Epithelial cell of proximal tubule (primary cell): ENCODE data around the gene TEPSIN. TPM values are rescaled to one million over a fixed set of nuclear protein-coding genes. Genes with fewer than 3 reads are reported as not detected.

Experiments
- DNase-seq: peaks from one replicate; pipeline ENCODE4 v3.0.0-alpha.2; 2011; ENCODE audit warnings: low read depth
- H3K4me3 ChIP-seq: 2 replicates; pipeline ENCODE4 v1.5.1; 2011; ENCODE audit warnings: low read depth, mild to moderate bottlenecking, low read length
- total RNA-seq: library from RNA; depleted of rRNA; stranded (reverse); fragments of >200 nt; gene quantifications from 2 replicates; pipeline ENCODE4 v1.2.3, GENCODE V29; 2015
- TF ChIP-seq, protein P1 (sequence below): conservative IDR thresholded peaks from 2 replicates; pipeline ENCODE4 v1.5.1; 2012; ENCODE audit warnings: low read depth, mild to moderate bottlenecking, low read length

The TEPSIN gene
- total RNA-seq, 1 donor from 2014 or later = 37.3 TPM

DNA sequence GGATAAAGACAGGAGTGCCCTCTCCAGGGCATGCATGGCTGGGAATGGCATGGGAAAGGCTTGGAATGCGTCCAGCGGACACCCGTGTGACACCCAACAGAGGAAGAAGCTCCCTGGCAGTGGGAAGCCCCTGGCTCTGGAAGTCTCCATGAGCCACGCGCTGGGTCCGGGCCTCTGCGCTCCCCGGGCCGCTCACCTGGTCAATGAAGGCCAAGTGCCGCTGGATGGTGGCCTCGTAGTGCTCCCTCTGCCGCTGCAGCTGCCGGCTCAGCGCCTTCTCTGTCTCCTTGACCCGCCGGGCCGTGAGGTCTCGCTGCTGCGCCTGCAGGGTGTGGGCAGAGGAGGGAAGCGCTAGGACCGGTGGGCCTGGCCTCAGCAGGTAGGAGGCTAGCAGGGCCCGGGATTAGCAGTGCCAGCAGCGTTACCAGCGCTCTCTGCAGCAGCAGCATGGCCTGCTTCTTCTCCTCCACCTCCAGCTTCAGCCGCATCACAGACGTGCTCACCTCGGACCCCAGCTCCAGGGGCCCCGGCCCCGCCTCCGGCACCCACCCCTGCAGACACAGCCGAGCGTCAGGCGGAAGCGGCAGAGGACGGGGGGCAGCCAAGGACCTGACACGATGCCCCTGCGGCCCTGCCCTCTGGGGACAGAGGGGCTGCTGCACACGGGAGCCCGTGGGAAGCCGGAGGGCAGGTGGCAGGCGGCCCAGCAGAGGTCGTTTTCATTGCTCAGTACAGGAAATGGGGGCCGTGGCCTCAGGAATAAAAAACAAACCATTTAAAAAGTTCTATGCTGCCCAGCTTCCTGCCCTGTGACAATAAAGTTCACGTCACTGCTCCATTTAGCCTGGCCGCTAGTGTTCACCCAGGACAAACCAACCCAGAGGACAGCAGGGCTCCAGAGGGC is 42.1 kb downstream of the TEPSIN start:
- TF ChIP-seq, protein P1, sequence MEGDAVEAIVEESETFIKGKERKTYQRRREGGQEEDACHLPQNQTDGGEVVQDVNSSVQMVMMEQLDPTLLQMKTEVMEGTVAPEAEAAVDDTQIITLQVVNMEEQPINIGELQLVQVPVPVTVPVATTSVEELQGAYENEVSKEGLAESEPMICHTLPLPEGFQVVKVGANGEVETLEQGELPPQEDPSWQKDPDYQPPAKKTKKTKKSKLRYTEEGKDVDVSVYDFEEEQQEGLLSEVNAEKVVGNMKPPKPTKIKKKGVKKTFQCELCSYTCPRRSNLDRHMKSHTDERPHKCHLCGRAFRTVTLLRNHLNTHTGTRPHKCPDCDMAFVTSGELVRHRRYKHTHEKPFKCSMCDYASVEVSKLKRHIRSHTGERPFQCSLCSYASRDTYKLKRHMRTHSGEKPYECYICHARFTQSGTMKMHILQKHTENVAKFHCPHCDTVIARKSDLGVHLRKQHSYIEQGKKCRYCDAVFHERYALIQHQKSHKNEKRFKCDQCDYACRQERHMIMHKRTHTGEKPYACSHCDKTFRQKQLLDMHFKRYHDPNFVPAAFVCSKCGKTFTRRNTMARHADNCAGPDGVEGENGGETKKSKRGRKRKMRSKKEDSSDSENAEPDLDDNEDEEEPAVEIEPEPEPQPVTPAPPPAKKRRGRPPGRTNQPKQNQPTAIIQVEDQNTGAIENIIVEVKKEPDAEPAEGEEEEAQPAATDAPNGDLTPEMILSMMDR = no peak
- DNase-seq = no peak
- H3K4me3 ChIP-seq = no peak overlapping the region

DNA sequence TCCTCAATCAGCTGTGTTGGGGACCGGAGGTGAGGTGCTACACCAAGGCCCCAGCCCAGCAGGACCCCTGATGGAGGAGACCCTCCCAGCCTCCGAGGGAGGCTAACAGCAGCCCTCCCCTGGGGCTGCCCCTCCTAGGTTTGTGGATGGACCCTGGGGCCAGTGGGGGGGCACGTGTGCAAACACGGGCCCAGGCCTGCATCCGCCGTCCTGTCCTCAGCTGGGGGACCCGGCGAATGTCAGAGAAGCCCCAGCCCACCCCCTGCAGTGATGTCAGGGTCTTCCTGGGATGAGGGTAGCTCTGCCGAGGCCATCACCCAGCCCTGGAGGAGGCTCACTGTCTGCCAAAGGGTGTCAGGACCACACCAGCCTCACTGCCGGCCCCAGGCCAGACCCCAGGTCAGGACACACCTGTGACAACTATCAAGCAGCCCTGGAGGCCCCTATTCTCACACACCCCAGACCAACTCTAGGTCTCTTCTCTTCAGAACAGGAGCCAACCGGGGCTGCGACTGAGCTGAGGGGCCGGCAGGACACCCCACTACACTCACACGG is 42.8 kb downstream of the TEPSIN start:
- no peak overlapping the region for H3K4me3 ChIP-seq
- TF ChIP-seq, protein P1 = no peak
- DNase-seq = no peak

DNA sequence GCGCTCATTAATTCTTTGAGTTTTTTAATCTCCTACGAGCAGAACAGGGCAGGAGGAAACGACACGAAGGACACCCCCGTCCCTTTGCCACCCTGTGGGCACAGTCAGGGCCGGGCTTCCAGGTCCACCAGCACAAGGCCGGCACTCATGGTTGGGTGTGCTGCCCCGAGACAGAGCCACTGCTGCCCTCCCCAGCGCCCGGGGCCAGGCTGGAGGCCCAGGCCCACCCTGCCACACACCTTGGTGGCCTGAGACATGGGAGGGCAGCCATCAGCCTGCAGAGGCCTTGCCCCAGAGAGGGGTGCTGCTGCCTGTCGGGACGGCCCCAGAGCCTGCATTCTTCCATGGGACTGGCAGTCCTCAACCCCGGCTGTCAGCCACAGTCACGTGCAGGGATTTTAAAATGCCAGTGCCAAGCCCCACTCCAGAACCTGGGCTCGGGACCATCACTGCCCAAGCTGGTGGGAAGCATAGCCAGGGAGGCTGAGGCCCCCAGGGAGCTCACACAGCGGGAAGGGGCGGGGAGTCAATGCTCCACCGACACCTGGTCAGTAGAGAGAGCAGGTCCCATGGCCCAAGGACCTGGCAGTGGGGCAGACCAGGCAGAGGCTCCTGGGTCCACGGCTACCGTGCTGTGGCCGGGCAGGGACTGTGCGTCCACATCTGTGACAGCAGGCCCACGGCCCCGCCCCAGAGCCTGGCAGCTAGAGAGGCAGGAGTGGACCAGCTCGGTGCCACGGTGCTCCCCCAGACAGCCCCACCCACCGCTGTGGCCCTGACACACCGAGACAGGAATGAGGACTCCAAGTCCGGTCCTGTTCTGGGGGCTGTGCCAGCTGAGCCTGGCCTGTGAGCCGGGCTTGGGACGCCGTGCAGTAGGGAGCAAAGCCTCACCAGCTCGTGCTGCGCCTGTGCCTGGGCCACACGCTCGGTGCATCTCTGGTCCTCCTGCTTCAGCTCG is 43.6 kb downstream of the TEPSIN start:
- H3K4me3 ChIP-seq = no peak overlapping the region
- TF ChIP-seq, protein P1 = no peak
- no peak for DNase-seq

DNA sequence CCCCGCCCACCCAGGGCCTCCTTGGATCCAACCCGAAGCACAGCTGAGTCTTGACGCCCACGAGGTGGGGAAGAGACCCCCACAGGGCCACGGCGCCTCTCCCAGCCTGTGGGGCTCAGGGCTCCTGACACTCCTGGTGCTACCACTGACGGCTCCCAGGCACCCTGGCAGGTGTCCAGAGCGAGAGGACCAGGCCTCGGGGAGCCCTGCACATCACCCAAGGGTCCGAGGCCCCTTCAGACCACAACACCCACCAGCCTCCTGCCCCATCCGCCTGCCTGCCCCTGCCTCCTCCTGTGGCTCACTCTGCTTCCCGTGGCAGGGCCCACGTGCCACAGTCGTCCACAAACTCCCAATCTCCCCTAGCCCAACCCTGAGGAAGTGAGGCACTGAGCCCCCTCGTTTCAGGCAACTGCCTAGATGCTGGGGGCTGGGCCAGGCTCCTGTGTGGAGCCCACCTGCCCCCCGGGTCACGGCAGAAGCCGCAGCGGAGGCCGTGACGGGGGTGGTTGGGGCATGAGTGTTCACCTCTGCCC is 44.6 kb downstream of the TEPSIN start:
- H3K4me3 ChIP-seq = no peak overlapping the region
- no peak for DNase-seq
- TF ChIP-seq, protein P1 = no peak

DNA sequence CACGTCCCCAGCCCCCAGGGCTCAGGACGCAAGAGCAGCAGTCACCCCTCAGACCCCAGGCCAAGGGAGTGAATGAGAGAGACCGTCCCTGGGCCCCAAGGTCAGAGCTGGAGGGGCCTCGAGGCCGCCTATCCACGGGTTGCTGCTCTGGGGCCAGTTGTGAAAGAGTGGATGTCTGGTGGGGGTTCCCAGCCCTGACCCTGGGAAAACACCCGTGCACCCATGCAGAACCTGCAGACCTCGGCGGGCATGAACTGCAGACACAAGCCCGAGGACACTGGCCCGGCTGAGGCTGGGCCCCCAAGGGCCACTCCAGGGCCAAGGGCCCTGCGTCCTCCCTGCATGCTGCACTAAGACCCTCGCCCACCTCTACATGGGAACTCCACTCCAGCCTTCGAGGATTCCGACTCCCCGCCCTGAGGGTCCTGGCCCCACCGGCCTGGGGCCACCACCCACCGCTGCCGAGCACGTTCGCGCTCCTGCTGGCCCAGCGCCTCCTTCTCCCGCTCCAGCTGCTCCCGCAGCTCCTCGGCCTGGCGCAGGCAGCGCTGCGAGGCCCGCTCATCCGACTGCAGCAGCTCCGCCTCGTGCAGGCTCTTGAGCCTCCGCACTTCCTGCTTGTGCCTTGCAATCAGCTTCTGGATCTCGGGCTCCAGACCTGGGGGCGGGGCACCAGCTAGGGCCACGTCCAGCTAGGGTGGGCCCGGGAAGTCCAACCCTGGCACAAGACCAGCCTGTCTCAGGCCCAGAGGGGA is 45.2 kb downstream of the TEPSIN start:
- DNase-seq = no peak
- H3K4me3 ChIP-seq = no peak overlapping the region
- TF ChIP-seq, protein P1 = no peak

DNA sequence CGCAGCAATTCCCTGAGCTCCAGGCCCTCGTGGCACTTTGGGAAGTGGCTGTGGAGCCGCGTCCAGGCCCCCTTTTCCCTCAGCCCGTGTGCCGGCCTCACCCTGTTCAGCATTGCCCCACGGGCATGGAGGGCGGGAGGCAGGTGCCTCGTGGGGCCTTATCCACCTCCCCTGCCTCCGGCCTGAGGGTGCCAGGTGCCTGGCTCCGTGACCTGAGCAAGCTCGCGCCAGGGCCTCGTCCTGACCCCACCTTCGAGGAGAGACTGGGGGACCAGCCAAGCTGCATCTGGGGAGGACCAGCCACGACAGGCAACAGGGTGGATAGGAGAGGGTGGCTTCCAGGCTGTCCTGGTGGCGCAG is 45.8 kb downstream of the TEPSIN start:
- no peak for DNase-seq
- TF ChIP-seq, protein P1 = no peak
- H3K4me3 ChIP-seq = no peak overlapping the region
